CD4-positive, alpha-beta T cell treated with Interleukin-2 at 100 ng/mL for 4 hours (primary cell): ENCODE data around the gene MRGPRF.
A peak's percentile ranks its signal among the peaks of the same experiment; 100 is the strongest.

Source experiments
- DNase-seq: peaks from one replicate; pipeline ENCODE4 v3.0.0-alpha.2; 2020; ENCODE audit warnings: low spot score

MRGPRF gene, protein sequence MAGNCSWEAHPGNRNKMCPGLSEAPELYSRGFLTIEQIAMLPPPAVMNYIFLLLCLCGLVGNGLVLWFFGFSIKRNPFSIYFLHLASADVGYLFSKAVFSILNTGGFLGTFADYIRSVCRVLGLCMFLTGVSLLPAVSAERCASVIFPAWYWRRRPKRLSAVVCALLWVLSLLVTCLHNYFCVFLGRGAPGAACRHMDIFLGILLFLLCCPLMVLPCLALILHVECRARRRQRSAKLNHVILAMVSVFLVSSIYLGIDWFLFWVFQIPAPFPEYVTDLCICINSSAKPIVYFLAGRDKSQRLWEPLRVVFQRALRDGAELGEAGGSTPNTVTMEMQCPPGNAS

GRCh38 chr11:69013009-69013951, at the start of gene MRGPRF:
MRGPRF (minus strand) TSS chr11:69013246; CDS start chr11:69009901, 3,345 bp downstream.
- no peak for DNase-seq

DNA sequence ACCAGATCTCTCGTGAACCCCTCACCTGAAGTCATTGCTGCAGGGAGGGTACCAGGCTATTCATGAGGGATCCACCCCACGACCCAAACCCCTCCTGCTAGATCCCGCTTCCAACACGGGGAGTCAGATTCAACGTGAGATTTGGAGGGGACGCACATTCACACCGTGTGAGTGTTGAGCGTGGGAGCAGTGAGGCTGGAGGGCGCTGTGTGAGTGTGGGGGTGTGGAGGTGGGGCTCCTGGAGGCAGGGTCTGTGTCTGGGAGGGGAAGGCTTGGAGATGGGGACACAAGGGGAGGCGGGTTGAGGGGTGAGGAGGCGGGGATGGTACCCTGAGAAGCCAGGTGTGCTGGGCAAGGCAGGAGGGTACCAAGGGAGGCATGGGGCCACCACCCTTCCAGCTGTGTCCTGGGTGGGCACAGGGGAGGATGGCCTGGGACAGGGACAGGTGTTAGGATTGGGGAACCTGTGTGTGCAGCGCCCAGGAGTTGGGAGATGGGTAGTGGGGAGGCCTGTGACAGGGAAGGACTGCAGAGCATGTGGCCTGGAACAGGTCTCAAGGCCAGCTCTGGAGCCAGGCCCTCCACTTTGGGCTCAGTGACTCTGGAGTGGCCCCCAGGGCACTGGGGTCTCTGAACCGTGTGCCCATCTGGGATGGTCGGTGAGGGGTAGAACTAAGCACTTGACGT, 49.3 kb upstream of the MRGPRF start:
- DNase-seq = no peak

DNA sequence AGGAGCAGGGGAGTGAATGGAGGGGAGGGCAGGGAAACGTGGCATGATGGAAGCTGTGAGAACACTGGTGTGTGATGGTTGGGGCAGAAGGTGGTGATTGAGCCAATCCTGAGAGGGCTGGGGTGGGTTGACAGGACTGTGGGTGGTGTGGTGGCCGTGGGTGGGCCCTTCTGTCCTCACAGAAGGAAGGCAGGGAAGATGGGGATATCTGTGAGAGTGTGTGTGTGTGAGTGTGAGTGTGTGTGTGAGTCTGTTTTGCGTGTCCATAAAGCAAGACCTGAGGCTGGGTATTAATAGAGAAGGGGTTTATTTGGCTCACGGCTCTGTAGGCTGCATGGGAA, 48.6 kb upstream of the MRGPRF start:
- no peak for DNase-seq

DNA sequence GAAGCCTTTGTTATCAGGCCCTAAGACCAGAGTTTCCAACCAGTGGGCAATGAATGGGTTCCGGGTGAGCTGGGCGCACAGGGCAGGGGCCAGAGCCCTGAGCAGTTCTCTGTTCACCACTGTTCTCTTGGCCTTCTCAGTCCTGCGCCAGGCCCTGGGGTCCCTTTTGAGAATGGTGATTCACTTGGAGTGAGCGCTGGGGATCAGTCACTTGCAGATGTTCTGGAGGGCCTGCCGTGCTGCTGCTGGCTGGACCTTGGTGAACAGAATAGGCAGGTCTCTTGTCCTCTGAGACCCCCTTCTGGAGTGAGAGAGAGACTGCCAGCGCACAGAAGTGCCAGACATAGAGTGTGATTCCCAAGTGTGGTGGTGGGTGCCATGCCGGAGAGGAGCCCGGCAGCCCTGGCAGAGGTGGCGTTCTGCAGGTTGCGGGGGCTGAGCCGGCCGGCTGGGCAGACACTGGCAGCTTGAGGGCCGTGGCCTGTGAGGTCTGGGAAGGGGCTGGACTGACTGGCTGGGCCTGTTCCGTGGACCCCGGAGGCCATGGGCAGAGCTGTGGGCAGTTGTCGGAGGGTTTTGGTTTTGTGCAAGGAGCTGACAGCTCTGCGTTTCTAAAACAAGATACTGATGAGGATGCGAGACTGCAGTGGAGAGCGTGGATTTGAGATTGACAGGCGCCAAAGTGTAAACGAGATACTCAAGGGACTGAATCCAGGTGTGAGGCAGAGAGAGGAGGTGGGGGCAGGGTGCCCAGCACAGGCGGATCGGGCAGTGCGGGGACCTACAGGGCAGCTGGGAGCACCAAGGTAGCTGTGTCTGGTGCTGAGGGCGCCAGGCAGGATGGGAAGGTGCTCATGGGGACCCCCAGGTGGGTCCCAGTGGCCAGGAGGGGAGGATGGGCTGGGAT, 48.0 kb upstream of the MRGPRF start:
- no peak for DNase-seq

DNA sequence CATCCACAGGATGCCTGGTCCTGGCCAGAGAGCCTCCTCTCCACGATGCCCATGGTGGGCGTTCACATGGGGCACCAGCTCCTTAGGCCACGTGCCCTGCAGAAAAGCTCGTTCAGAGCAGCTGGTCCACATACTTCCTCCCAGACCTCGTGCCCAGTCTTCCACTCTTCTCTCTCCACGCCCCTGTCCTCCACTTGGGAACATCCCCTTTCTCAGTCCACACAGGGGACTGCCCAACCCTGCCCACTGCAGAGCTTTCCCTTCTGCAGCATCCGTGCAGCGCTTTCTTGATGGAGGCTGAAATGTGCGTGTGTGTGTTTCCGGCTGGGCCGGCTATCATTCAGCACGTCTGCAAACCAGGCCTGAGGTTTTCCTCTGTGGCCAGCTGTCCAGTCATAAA, 46.9 kb upstream of the MRGPRF start:
- no peak for DNase-seq

DNA sequence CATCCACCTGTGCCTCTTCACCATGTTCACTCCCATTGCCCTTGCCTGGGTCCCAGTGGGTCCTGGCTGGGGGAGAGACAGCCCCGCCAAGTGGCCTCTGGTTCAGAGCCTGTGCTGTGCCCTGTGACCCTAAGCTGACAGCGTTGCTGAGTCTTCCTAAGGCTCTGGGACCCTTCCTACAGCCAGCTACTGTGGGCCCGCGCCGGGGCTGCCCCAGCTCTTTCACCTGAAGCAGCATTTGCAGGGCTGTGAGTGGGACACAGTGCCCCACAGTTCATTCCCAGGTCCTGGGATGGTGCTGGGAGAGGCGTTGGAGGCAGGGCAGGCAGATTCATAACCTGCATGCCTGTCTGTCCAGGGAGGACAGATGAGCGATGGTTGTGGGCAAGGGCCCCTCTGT, 46.4 kb upstream of the MRGPRF start:
- DNase-seq = no peak

DNA sequence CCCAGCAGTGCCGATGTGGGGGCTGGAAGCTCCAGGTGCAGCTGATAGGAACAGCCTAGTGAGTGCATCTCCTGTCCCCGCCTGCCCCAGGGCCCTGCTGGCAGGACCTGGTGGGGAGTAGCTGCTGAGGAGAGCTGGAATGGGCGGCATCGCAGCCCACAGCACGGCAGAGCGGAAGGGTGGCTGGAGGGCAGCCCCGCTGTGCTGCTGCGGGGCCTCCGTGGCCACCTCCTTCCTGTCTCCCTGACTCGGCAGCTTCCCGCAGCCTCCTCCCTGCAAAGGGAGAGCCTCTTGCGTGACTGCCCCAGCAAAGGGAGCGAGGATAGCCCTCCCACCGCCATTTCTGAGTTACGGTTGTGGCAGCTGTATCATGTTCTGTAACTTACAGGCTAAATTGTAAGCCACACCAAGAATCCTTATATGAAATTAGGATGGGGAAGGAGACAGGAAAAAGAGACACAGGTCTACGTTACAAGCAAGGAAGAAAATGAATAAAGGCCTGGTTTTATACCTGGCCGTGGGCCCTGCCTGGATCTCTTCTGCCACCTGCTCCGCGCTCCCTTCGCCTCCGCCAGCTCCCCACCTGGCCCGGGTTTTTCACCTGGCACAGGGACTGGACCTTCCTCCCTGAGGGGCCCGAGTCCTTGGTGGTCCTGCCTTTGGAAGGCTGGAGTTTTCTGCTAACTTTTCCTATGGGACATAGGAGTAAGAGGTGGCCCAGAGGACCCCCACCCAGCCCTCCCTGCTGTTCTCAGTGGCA, 45.6 kb upstream of the MRGPRF start:
- no peak for DNase-seq

- no peak for DNase-seq
Observed at GRCh38 chr11:69057801-69058200, 44.8 kb upstream of the MRGPRF start.

DNA sequence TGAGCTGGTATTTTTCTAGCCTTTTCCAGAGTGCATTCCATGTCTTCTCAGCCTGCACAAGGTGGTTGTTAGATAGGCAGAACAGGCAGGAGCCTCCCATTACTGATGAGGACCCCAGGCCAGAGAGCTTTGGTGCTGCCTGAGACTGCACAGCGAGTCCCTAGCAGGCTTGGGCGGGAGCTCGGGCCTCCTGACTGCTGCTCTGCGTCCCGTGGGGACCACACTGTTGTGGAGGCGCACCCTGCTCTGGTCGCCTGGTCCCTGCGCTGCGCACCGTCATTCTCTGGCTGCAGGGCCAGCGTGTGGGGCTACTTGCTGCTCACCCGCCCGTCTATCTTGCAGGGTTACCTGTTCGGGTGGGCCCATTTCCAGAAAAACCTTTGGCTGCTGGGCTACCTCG, 44.2 kb upstream of the MRGPRF start:
- DNase-seq = no peak

DNA sequence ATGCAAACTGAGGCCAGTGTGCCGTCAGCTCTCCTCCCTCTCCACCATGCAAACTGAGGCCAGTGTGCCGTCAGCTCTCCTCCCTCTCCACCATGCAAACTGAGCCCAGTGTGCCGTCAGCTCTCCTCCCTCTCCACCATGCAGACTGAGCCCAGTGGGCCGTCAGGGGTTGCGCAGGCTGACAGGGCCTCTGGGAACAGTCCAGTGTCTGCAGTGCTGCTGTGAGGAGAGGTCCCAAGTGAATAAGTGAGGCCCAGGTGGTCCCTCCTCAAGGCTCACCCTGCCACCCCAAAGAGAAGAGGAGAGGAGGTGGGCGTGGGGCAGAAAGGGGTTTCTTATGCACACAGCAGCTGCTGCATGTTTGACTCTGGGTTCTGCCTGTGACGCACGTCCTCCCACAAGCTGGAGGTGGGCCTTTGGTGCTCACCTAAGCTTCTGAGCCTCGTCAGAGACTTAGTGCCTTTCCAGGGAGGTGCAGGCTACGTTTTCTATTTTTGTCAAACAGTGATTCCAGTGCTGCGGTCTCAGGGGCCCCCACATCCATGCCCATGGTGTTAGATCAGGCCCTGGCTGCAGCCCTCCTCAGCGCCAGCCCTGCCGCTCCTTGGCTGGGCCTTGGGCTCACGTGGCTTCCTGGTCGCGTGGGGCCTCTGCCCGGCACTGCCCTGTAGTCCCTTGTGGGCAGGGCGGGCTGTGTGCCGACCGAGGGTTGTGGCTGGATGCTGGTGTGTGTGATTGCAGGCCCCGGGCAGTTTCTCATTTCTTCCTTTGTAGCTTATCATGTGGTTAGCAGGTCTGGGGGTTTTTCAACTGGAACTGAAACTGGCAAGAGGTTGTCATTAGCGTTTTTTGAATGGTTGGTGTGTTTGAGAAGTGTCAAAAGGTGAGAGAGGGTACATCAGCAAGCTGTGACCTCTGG, 42.8 kb upstream of the MRGPRF start:
- DNase-seq = peak; percentile 14

- no peak for DNase-seq
Observed at GRCh38 chr11:69055212-69055586, 42.2 kb upstream of the MRGPRF start.

GRCh38 chr11:69054397-69055211, 41.6 kb upstream of the MRGPRF start:
- DNase-seq = no peak

DNA sequence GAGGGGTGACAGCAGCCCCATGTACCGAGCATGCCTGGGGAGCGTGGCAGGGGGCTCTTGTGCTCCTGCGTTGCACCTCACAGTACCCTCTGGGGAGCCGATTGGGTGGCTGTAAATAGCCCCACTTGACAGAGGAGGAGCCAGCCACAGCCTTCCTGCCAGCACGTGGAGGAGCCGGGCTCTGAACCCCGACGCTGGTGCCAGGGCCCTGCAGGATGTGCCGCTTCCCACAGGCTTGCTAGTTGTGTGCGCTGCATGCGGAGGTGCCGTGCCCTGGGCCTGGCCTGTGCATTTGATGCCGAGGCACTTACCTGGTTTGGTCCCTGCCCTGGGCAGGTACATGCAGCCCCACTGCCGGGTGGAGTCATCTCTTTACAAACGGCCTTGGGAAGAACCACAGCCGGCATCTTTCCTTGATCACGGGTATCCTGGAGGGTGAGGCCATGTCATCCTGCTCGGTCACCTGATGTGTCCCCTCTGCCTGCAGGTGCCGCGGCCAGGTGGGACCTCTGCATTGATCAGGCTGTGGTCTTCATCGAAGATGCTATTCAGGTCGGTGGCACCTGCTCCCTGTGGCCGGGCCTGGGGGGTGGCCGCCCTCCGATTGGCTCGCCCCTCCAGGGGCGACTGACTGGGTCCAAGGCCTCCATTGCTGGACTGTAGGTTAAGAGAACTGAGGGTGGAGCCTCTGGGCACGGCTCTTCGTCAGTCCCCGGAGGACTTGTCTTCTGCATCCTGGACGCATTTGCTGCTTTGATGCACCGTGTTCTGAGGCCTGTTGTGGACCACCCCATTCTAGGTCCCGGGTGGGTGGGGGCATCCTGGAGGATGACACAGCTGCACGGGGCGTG, 40.7 kb upstream of the MRGPRF start:
- no peak for DNase-seq

DNA sequence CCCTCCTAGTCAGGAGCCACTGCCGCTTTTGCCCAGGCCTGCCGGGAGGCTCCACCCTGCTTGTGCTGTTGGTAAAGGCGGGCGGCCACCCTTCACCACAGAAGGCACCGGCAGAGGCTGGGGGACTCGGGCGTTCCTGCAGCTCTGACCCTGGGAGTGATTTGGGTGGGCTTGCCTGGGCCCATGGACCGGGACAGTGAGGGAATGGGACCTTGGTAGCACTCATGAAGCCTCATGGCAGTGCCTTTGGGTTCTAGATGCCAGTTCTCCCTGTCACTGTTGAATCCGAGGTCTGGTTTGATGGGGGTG, 40.1 kb upstream of the MRGPRF start:
- DNase-seq = no peak

DNA sequence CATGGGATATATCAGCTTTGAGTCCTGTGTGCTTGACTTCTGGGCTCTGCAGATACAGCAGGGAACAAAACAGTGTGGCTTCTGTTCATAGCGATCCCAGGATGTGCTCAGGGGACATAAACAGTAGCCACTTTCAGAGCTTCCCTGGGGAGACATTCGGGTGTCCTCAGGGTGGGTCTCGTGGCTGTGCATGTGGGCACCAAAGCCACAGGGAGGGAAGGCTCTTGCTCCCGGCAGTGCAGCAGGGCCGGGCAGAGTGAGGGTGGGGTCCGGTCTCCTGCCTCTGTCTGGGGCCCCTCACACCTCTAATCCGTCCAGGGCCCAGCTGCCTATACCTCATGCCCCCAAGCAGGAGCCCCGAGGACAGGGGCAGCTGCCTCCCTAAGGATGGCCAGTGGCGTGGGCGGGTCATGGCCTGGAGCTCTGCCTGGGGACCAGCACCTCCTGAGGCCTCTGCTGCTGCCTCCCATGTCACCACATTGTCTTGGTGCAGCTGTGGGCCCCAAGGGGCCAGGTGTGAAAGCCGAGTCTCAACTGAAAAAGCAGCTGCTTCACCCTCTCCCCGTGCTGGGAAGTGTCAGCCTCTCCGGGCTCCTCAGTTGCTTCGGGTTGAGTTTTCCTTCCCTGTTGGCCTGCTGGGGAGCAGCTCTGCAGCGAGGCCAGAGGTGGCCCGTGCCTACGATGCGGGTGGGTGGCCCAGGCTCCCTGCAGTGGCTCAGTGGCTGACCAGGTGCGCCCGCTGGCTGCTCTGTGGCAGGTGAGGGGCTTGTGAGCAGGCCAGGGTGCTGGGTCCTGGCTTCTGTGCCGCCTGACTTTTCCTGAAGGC, 39.5 kb upstream of the MRGPRF start:
- no peak for DNase-seq

DNA sequence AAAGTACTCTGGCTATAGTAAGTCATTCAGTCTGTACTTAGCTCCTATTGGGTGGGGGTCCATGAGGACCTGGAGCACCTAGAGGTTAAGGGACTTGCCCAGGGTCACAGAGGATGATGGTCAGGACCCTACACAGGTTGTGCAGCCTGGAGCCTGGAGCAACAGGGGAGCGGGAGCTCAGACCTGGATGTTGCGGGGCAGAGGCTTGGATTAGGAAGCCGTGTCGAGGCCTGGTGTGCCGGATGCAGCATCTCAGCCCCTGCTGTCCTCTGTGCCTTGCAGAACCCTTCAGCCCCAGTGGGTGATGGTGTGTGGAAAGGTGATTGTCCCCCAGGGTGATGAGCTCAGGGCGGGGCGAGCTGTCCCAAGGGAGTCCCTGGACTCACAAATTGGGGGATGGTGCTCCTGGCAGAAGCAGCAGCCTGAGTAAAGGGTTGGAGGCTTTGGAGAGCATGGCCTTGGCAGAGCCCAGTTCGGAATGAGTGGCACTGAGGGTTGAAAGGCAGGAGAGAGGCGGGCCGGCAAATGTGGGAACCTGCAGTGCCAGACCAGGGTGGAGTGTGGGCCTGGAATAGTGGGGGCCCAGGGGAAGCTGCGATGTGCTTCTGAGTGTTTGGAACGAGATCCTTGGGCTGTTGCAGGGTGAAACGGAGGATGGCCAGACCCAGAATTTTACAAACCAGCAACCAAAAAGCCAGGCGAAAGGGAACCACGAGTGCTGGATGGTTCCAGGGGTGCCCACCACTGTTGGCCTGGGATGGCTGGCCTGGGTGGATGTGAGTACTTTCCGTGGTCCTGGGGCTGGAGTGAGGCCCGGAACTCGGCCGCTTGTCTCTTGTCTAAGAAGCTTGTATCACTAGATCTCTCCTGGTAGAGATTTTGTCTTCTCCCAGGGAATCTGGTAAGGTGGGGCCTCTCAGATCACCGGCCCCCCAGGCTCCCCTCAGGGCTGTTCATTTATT, 38.6 kb upstream of the MRGPRF start:
- DNase-seq = no peak
